GM18861 (cell line): Measurements from ENCODE around the gene CCNT2.
"Not testable (repeated sequence)": the region's sequence is repeated elsewhere in the genome, so short reads cannot be mapped to it uniquely, and the experiment has no call there.

Experiments used
- ATAC-seq: cut with Tn5 transposase; IDR thresholded peaks from one replicate; pipeline ENCODE4 v1.9.1; 2021; ENCODE audit not compliant: unreplicated experiment

CCNT2 gene

DNA sequence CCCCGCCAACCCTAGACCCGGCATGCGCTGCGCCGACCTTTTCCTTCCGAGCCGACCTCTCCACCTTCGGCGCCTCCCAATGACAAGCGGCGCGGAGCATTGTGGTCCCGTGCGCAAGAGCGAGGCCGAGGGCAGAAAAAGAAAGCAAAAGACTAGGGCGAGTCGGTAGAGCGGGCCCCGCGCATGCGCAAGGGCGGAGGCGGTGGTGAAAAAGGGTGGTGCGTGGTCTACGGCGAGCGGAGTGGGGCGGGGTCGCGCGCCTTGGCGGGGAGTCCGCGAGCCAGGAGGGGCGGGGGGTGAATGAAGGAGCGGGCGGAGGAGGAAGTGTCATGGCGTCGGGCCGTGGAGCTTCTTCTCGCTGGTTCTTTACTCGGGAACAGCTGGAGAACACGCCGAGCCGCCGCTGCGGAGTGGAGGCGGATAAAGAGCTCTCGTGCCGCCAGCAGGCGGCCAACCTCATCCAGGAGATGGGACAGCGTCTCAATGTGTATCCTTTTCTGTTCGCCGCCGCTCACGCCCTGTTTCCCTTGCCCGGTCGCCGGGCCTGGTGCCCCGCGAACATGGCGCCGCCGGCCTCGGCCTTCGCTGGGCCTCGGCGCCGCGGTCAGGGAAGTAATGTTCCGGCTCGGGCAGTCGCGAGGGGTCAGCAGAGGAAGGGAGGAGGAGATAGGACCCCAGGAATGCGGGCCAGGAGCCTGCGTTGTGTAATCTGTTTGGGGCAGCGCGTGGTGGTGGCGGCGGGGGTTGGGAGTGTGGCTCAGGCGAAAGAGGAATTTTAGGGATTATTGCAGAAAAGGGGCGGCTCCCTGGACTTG is at the start of gene CCNT2:
Gene CCNT2, plus strand, starts transcription at position 297 of the 815 bp plus-strand sequence. Its CDS starts 33 bp downstream, at position 330.
- ATAC-seq: peak; percentile 81

DNA sequence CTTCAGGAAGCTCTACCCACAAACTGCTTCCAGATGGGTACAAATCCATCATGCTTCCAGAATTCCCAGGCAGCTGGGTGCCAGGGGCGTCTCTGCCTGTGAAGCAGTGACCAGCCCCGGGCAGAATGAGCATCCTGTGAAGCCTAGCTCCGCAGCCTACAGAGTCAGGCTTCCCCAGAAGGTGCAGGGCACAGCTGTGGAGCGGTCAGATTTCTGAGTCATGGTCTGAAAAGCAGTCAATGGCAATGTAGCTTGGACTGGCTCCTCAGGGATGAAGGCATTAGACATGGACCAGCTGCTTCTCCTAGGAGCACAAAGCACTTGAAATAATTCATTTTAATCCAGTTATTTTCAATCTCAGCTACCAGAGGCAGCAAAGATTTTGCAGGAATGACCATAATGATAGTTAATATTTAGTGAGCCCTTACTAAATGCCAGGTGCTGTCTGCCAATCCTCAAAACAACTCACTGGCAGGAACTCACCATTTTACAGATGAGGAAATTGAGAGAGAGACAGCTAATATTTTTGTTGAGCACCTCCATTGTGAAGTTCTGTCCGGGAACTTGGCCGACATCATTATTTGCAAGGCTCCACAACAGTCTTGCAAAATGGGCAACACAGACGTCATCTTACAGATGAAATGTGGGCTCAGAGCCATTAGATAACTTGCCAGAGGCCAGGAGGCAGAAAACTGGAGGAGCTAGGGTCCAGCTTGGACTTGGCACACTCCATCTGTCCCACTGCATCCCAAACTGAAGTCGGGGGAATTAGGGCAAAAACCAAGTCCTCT is 48.5 kb upstream of the CCNT2 start:
- ATAC-seq: no peak

DNA sequence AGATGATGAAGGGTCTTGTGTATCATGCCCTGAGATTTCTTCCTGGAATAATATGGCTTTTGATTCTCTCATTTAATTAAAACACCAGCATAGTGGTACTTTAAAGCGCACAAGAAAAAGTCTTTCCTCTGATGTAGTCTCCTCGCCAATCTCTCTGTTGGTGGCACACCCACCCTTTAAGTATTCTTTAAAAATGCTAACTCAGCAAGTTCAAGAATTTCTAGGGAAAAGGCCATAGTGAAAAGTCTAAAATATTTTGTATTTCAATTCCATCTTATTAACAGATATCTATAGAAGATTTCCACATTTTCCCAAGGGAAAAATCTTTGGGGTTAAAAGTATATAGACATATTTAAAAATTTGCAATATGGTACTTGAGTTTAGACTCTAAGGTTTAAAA is 45.5 kb upstream of the CCNT2 start:
- no peak for ATAC-seq

DNA sequence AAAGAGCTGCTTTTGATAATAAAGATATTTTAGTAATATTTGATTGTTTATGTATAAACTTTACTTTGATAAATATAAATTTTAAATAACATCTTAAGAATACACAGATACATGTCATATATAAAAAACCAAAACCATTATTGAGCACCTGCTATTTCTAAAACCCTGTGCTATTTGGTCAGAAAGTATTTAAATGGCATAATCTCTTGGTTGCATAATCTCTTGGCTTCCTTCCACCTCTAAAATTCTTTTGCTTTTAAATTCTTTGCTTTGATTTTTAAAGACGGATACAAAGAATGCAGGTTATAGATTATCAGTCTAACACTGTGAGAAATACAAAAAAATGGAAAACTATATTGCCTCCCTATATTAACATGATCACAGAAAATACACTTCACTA is 43.3 kb upstream of the CCNT2 start:
- no peak for ATAC-seq

DNA sequence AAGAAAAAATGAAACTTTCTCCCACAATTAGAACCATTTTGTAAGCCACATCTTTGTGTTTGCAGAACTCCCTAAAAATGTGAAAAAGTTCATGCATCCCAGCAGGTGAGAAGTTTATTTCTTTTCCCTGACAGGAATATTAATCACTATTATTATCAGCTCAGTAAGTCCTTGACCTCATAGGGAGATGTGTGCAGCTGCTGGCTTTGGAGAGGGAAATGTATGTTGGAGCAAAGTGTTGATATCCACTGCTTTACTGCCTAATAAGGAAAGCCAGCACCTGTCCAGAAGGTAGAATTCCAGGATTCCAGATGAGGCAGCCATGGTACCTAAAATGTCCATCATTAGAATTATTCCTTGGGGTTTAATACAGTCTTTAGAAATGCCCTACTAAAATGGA is 35.8 kb upstream of the CCNT2 start:
- ATAC-seq: no peak

DNA sequence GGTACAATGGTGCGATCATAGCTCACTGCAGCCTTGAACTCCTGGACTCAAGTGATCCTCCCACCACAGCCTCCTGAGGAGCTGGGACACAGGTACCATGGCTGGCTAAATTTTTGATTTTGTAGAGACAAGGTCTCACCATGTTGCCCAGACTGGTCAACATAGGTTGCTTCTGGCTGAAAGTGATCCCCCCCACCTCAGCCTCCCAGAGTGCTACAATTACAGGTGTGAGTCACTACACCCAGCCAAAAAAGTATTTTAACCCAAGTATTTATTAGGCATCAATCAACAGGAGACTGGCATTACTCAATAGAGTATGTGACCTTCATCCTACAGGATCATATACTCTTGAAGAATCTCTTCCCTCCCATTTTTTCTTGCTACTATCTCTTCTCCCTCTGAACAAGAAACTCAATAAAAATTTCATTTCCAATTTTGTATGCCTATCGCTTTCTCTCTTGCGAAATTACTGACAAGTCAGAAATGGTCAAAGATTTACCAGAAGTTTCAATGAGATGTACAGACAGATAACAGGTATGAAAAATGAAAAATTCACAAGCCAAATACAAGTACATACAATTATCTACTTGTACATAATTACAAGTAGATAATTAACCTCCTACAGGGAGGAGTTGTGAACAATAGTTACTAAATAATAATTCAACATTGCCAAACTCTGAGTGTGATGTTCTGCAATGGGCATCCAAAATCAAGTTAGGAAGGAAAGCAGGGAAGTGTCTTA is 34.9 kb upstream of the CCNT2 start:
- no peak for ATAC-seq

DNA sequence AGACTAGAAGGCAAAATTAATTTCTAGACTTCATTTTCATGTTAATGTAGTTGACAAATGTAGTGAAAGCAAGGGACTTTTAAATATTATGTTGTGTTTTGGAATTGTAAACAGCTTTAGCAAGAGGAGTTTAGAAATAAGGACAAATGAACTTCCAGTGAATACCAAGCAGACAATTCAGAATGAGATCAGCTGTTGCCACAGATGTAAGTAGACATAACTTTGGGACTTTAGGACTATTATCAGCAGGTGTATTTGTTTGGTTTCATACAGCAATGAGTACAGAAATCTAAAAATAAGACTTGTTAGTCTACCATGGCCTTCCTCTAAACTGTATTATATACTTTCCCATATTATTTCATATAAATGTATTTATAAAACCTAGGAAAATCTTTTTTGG is 34.2 kb upstream of the CCNT2 start:
- no peak for ATAC-seq

DNA sequence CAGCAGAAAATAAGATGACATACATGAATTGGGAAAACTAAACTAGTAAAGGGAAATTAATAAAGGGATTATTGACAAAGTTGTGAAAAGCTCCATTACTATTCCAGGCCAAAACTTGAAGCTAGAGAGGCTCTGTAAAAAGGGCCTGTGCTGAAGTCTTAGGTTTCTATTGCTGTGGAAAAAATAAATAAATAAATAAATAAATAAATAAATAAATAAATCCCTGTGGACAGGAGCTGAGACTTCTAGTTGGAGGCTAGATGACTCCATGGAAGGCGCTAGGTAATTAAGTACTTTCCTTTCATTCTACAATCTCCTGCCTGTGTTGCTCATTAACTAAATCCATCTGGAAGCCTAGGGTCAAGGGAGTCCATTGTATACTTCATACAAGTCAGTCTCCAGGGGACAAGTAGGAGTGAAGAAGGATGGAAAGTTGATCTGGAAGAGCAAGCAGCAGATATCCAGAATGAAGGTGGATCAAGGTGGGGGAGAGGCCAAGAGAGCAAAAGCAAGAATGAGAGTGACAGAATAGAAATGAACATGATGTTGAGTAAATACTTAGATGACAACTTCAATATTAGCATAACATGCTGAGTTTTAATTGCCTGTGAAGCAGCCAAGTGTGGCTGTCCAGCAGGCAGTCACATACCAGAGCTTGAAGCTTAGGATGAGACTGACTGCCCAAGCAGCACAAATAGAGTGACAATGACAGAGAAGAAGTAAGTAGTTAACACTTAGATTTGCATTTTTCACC is 26.2 kb upstream of the CCNT2 start:
- no peak for ATAC-seq

DNA sequence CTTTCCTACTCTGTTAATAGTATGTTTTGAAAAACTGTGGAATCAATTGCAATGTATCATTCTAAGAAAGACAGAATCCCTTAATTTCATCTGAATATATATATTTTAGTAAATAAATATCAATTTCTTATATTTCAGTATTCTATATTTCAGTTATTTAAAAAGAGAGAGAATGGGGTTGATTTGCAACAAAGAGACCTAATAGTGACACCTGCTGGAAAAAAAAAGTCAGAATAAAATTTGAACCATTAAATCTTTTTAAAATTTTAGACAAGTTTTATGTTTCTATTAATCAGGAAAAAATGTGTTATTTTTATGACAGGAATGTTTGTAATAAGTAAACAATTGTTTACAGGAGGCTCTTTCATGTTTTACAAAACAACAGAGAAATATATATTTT is 20.7 kb upstream of the CCNT2 start:
- no peak for ATAC-seq

DNA sequence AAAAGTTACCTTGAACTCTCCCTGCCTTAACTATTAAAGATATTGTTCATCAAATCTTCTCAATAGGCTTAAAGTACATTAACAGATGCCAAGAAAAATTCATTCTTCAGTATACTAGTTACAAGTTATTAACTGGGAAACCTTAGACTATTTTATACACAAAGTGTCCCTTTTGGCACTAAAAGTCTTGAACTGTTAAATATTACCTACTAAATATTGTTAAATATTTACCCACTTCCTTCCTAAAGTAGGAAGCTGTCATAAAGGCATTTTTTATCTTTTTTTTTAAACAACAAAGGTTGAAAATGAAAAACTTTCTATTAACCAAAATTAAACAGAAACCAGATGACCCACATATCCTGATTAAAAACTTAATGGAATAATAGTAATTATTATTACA is 19.4 kb upstream of the CCNT2 start:
- no peak for ATAC-seq

DNA sequence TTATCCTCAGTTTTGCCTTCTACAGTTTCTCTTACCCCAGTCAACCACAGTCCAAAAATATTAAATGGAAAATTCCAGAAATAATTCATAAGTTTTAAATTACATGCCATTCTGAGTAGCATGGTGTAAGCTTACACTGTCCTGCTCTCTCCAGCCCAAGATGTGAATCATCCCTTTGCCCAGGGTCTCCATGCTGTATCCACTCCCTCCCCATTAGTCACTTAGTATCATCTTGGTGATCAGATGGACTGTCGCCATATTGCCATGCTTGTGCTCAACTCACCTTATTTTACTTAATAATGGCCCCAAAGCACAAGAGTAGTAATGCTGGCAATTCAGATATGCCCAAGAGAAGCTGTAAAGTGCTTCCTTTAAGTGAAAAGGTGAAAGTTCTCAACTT is 18.5 kb upstream of the CCNT2 start:
- ATAC-seq: no peak

DNA sequence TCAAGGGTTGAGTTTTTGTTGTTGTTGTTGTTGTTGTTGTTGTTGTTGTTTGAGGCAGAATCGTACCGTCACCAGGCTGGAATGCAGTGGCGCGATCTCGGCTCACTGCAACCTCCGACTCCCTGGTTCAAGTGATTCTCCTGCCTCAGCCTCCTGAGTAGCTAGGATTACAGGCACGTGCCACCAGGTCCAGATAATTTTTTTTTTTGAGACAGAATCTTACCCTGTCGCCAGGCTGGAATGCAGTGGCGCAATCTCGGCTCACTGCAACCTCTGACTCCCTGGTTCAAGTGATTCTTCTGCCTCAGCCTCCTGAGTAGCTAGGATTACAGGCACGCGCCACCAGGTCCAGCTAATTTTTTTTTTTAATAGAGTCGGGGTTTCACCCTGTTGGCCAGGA is 14.9 kb upstream of the CCNT2 start:
- ATAC-seq: not testable (repeated sequence)

DNA sequence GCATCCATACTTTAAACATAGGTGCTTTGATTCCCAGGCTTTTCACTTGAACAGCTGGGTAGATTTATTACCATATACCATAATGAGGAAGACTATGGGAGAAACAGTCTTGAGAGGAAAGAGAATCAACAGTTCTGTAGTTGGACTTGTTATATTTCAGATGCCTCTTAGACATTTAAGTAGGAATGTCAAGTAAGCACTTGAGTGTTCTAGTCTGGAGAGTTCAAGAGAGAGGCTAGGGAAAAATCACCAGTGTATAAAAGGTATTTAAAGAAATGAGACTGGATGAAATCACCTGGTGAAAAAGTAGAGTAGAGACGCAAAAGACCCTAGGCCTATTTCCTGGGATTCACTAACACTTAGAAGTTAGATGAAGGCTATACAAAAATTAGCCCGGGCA is 13.5 kb upstream of the CCNT2 start:
- ATAC-seq: no peak

DNA sequence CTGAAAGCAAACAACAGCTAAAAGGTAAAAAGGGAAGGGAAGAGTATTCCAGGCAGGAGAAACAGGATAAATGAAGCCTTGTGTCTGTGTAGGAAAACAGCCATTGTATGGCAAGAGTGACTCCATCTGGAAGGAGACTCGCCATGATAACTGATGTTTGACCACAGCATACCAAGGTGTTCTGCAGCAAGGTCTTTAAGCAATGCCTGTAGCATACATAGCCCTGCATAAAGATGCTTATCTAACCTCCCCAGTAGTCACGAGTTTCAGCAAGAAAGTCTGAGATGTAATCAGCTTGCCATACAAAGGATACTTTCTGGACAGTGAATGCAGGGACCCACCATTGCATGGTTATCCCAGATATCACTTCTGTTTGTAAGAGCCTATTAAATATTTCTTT is 11.9 kb upstream of the CCNT2 start:
- ATAC-seq: no peak

DNA sequence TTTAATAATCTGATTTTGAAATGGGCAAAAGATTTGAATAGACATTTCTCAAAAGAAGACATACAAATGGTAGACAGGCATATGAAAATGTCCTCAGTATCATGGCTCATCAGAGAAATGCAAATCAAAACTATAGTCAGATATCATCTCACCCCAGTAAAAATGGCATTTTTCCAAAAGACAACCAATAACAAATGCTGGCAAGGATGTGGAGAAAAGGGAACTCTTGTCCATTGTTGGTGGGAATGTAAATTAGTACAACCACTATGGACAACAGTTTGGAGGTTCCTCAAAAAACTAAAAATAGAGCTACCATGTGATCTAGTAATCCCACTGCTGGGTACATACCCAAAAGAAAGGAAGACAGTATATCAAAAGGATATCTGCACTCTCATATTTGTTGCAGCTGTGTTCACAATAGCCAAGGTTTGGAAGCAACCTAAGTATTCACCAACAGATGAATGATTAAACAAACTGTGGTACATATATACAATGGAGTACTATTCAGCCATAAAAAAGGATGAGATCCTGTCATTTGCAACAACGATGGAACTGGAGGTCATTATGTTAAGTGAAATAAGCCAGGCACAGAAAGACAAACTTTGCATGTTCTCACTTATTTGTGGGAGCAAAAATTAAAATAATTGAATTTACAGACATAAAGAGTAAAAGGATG is 11.0 kb upstream of the CCNT2 start:
- not testable (repeated sequence) for ATAC-seq

DNA sequence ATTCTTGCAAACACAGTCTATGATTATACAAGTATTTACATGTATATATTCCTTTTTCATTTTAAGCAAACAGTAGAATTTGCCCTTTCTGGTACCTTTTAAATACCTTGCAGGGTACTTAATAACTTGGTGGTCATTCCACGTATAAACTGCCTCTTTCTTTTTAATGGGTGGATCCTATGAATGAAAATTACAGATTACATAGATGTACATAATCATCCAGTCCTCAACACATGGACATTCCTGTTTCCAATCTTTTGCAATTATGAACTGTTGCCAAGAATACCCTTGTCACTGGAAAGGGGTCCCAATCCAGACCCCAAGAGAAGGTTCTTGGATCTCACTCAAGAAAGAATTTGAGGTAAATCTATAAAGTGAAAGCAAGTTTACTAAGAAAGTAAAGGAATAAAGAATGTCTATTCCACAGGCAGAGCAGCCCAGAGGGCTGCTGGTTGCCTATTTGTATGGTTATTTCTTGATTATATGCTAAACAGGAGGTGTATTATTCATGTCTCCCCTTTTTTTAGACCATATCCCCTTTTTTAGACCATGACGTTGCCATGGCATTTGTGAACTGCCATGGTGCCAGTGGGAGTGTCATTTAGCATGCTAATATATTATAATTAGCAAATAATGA is 7.7 kb upstream of the CCNT2 start:
- no peak for ATAC-seq

DNA sequence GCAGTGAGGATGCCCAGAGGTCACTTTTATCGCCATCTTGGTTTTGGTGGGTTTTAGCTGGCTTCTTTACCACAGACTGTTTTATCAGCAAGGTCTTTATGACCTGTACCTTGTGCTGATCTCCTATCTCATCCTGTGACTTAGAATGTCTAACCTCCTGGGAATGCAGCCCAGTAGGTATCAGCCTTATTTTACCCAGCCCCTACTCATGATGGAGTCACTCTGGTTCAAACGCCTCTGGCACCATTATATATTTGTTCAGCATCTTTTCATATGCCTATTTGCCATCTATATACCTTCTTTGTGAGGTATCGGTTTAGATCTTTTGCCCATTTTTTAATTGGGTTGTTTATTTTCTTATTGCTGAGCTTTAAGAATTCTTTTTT is 7.2 kb upstream of the CCNT2 start:
- ATAC-seq: no peak

DNA sequence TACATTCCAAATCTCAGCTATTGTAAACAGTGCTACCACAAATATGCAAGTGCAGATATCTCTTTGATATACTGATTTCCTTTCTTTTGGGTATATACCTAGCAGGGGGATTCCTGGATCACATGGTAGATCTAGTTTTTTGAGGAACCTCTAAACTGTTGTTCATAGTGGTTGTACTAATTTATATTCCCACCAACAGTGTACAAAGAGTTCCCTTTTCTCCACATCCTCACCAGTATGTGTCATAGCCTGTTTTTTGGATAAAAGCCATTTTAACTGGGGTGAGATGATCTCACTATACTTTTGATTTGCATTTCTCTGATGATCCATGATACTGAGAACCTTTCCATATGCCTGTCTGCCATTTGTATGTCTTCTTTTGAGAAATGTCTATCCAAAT is 6.3 kb upstream of the CCNT2 start:
- no peak for ATAC-seq

DNA sequence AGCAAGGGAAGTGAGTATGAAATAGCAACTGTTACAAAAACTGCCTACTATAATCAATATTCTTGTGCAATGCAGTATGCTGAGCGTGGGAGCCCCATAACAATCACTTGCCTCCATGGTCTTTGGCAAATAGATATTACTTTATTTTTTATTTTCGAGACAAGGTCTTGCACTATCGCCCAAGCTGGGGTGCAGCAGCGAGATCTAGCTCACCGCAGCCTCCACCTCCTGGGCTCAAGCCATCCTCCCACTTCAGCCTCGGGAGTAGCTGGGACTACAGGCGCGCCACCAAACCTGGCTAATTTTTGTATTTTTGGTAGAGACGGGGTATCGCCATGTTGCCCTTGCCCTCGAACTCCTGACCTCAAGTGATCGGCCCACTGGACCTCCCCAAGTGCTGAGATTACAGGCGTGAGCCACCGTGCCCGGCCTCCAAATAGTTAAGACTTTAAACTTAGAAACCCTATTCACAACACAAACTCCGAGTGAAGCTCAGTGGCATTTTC is 1.2 kb upstream of the CCNT2 start:
- ATAC-seq: no peak
